ENCODE results near the gene AOAH.

AOAH gene

DNA sequence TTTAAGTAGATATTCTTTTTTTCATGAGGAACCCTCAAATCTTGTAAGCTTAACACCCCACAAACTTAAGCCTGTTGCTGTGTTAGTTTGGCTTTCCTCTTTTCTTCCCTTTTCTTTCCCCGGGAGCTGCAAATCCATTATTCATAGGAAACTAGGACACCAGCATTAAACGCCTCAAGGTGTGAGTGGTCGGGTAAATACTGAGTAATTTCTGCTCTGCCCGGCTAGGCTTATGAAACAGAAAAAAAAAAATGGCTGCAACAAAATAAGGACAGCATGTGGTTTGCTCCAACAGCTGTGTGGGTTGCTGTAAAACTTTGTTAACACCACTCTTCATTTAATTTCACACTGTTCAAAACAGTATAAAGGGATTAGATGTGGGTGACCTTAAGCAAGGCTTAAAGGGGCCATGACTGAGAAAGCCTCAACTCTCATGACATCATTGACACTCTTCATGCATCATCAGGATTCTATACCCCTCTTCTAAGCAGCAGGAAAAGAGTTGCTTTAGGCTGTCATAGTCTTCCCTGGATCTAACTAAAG is 104.1 kb downstream of the AOAH start:
- no peak for DNase-seq (ENCODE audit: low read depth)
- TF ChIP-seq, protein P1, sequence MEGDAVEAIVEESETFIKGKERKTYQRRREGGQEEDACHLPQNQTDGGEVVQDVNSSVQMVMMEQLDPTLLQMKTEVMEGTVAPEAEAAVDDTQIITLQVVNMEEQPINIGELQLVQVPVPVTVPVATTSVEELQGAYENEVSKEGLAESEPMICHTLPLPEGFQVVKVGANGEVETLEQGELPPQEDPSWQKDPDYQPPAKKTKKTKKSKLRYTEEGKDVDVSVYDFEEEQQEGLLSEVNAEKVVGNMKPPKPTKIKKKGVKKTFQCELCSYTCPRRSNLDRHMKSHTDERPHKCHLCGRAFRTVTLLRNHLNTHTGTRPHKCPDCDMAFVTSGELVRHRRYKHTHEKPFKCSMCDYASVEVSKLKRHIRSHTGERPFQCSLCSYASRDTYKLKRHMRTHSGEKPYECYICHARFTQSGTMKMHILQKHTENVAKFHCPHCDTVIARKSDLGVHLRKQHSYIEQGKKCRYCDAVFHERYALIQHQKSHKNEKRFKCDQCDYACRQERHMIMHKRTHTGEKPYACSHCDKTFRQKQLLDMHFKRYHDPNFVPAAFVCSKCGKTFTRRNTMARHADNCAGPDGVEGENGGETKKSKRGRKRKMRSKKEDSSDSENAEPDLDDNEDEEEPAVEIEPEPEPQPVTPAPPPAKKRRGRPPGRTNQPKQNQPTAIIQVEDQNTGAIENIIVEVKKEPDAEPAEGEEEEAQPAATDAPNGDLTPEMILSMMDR (conservative IDR thresholded peaks at IDR 0.05; ENCODE audit: control insufficient read depth, insufficient read depth, low read depth, low read length): no peak
- no peak overlapping the region for H3K4me3 ChIP-seq (ENCODE audit: control insufficient read depth, low read depth, low read length)

DNA sequence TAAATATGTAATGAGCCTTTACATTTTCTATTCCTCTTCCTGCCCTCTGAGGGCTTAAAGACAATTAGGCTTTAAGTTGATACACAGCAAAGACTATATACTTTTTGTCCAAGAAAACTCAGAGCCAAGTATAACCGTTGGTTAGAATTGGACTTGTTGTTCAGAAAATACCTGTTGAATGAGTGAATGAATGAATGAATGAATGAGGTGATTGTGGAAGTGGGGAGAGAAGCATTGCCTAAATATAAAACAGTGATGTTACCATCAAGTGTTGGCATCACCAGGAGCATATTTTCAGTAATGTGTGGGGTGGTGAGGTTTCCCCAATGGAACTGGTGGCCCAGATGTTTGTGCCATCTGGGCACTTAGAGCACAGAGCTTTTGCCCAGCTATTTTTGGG is 106.9 kb downstream of the AOAH start:
- TF ChIP-seq, protein P1 (conservative IDR thresholded peaks at IDR 0.05; ENCODE audit: control insufficient read depth, insufficient read depth, low read depth, low read length): no peak
- H3K4me3 ChIP-seq (ENCODE audit: control insufficient read depth, low read depth, low read length): no peak overlapping the region
- DNase-seq (ENCODE audit: low read depth): no peak

DNA sequence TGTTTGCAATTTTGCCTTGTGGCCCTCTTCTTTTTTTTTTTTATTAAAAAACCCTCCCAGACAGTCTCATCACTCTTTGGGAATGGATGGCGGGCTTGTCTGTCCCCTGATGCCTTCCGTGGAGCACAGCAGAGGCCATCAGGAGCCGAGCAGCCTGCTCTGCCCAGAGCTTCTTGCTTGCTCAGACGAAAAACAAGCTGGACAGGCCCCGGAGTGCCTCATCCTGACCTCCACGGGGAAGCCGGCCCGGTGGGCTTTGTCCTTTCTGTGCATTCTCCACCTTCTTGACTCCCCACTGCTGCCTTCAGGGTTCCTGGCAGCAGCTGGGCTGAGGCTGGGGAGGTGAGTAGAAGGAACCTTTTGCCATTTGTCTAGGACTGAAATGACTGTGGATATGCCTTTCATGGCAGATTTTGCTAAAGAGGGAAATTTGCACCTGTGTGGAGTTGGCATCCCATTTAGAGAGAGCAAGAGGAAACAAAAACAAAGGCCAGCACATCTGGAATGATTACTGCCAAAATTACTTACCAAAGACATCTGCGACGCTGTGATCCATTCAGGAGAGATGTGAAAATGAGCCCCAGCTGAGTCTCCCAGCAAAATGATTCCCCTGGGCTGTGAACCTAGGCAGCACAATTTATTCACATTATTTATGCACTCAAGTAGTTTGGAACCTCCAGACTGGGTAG is 108.3 kb downstream of the AOAH start:
- no peak for DNase-seq (ENCODE audit: low read depth)
- no peak overlapping the region for H3K4me3 ChIP-seq (ENCODE audit: control insufficient read depth, low read depth, low read length)
- TF ChIP-seq, protein P1 (conservative IDR thresholded peaks at IDR 0.05; ENCODE audit: control insufficient read depth, insufficient read depth, low read depth, low read length): no peak

DNA sequence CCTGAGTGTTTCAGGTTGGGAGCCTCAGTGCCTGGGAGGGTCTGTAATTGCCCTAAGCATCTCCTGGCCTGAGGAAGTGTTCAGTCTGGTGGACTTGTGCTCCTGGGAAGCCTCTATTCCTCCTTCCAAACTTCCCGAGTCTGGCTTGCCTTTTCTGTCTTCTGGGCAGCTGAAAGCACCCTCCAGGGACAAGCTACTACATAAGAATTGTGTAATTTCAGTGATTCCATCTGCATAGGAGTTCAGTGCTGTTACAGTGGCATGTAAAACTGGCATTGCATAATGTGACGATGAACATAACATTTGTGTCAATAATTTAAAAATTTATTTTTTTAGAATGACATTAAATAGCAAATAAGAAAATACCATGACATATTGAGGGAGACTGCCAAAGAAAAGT is 109.3 kb downstream of the AOAH start:
- TF ChIP-seq, protein P1 (conservative IDR thresholded peaks at IDR 0.05; ENCODE audit: control insufficient read depth, insufficient read depth, low read depth, low read length): no peak
- DNase-seq (ENCODE audit: low read depth): no peak
- no peak overlapping the region for H3K4me3 ChIP-seq (ENCODE audit: control insufficient read depth, low read depth, low read length)

DNA sequence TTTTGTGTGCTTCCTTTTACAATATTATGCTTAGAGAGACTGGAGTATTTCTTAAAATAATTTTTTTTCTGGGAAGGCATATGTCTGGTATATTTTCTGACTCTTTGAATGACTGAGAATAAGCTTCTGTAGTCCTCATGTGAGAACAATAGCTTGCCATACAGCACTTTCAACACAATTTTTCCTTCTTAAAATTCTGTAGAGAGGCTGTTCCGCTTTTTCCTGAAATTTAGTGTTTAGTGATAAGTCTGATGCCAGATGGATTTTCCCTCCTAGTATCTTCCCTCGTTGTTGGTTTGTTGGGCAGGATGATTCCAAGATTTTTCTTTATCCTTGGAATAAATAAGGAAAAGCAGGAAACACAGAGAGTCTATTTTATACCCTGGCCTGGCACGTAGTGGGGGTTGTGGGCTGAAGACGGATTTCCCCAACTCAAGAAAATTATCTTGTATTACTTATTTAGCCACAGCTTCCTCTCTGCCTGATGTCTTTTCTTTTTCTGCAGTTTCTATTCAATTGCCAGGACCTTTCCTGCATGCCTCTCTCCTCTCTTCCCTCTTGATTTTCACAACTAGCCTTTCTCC is 111.2 kb downstream of the AOAH start:
- no peak overlapping the region for H3K4me3 ChIP-seq (ENCODE audit: control insufficient read depth, low read depth, low read length)
- TF ChIP-seq, protein P1 (conservative IDR thresholded peaks at IDR 0.05; ENCODE audit: control insufficient read depth, insufficient read depth, low read depth, low read length): no peak

DNA sequence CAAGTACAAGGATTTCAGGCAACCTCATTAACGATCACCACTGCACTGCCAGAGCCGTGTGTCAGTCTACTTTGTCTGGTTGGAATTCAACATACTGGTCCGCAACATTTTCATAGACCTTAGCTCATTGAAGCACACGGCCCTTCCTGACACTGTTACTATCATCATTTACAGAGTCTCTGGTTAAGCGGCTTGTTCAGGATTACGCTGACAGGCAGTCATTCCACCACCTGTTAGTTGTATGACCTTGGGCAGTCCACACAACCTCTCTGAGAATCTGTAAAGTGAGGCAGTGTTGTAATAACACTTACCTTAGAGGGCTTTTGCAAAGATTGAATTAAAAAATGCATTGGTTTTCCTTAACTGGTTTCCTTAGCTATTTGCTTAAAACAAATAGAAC is 112.6 kb downstream of the AOAH start:
- TF ChIP-seq, protein P1 (conservative IDR thresholded peaks at IDR 0.05; ENCODE audit: control insufficient read depth, insufficient read depth, low read depth, low read length): no peak
- DNase-seq (ENCODE audit: low read depth): no peak
- H3K4me3 ChIP-seq (ENCODE audit: control insufficient read depth, low read depth, low read length): no peak overlapping the region

More for the DNA sequence above, 111.2 kb downstream of the AOAH start:
- no peak for DNase-seq (ENCODE audit: low read depth)

Data from fibroblast of mammary gland (primary cell).